Activated naive CD8-positive, alpha-beta T cell treated with anti-CD3 and anti-CD28 coated beads for 36 hours (primary cell): ENCODE data around the gene RPL27A. TPM values are rescaled to one million over a fixed set of nuclear protein-coding genes. Genes with fewer than 3 reads are reported as not detected.

Experiments used
- DNase-seq: peaks from one replicate; pipeline ENCODE4 v3.0.0; 2021
- H3K27ac Mint-ChIP-seq: one replicate; pipeline ENCODE4 v1.8.0; 2022; ENCODE audit warnings: mild to moderate bottlenecking, moderate library complexity, mixed read lengths
- H3K27me3 Mint-ChIP-seq: one replicate; pipeline ENCODE4 v1.8.0; 2022; ENCODE audit warnings: mild to moderate bottlenecking, mixed read lengths
- H3K36me3 Mint-ChIP-seq: one replicate; pipeline ENCODE4 v1.8.0; 2021; ENCODE audit warnings: mild to moderate bottlenecking, mixed read lengths
- H3K4me1 Mint-ChIP-seq: one replicate; pipeline ENCODE4 v1.8.0; 2021; ENCODE audit warnings: mixed read lengths
- H3K4me3 Mint-ChIP-seq: one replicate; pipeline ENCODE4 v1.8.0; 2022; ENCODE audit warnings: mild to moderate bottlenecking, moderate library complexity, mixed read lengths
- H3K9me3 Mint-ChIP-seq: one replicate; pipeline ENCODE4 v1.8.0; 2022; ENCODE audit warnings: mixed read lengths
- total RNA-seq, 2 experiments: library from RNA; stranded (reverse); gene quantifications; one replicate each; pipeline ENCODE4 v1.2.3, GENCODE V29; 2021

The RPL27A gene
- total RNA-seq, result 1,000 to 10,000 TPM; 1,128 to 1,154 TPM

DNA sequence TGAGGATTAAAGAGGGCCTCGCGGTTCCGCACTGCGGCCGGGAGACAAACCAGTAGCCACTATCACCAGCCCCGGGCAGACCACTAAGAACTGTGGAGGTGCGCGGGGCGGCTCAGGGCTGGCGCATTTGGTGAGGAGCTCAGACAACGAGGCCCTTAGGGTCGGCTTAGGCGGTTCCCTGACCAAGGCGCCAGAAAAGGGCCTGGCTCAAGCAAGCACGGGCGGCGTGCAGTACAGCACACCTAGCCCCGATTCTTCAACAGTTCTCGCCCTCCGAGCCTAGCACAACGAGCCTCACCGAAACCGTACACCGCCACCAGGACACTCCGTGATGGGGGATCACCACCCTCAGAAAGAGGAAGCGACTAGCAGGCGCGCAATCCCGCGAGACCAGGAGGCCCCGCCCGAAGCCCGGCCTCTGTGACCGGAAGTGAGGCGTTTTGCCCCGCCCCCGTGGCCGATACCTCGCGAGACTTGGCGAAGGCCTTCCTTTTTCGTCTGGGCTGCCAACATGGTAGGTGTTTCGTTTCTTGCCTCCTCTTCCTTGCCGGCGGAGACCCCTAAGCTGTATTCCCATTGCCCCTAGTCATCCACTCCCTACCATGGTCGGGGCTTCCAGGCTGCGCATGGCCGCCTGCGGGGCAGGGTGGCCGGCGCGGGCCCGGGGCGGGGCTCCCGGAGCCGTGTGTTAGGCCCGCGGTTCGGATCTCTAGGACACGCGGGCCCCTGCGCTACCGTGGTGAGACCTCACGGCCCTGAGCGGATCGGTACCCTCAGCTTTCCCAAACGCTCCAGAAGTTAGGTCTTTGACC, at the start of gene RPL27A, which contains the start of gene TRIM66:
TSS of gene RPL27A (plus strand) at position 490 of the 812 bp plus-strand sequence. CDS start at position 512, 22 bp downstream.
TSS of gene TRIM66 (minus strand) at position 363 of the 812 bp plus-strand sequence. CDS start 10,391 bp downstream, outside the sequence.
- Mint-ChIP-seq H3K4me1 (peaks cover 50% of the 10 kb centered on the region), H3K4me3 (peak within 1 kb of the TSS; percentile 96), H3K27me3 (no peaks in the 10 kb centered on the region), H3K27ac (peak within 1 kb of the TSS; percentile 98), H3K36me3 (peaks cover 85% of the 10 kb centered on the region), H3K9me3 (peaks cover 4% of the 10 kb centered on the region)
- DNase-seq, result peak; percentile 98

DNA sequence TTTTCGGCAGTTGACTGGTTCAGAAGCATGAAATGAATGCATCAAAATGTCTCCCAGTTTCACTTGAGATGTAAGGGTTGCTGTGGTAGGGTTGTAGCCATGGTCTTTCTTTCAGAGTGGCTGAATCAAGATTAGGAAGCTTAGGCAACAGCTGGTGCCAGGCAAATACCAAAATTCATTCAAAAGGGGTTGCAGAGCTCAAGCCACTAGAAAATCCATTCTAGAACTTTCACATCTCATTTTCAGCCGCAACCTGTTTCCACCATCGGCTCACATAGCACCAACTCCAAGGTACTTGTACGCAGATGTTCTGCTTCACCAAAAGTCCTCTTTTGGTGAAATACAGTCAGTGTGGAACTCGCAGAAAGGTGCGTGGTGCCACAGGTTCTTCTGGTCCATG, 48.1 kb upstream of the RPL27A start:
- no peak overlapping the region for H3K4me3 Mint-ChIP-seq
- H3K36me3 Mint-ChIP-seq, result peaks cover 42% of the 10 kb centered on the region
- no peak overlapping the region for H3K27ac Mint-ChIP-seq
- H3K4me1 Mint-ChIP-seq, result no peaks in the 10 kb centered on the region
- H3K27me3 Mint-ChIP-seq, result no peaks in the 10 kb centered on the region
- DNase-seq, result no peak
- peaks cover 6% of the 10 kb centered on the region for H3K9me3 Mint-ChIP-seq

DNA sequence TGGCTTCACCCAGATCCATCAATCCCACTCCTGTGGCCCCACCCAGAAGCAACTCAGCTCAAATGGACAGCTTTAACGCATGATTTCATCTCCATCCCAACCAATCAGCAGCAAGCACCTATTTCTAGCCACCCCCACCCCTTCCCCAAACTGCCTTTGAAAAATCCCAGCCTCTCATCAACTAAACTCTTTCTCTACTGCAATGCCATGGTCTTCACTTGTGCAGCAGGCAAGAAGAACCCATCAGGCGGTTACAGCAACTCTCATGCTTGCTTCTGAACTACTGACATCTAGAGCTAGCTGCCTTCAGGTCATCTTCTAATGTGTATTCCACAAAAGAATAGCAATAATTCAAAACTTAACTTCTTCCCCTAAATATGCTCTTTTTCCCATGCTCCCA, 46.5 kb upstream of the RPL27A start:
- no peaks in the 10 kb centered on the region for H3K27me3 Mint-ChIP-seq
- no peak overlapping the region for H3K4me3 Mint-ChIP-seq
- DNase-seq, result no peak
- peaks cover 46% of the 10 kb centered on the region for H3K36me3 Mint-ChIP-seq
- H3K9me3 Mint-ChIP-seq, result peaks cover 6% of the 10 kb centered on the region
- H3K4me1 Mint-ChIP-seq, result peaks cover 1% of the 10 kb centered on the region
- no peak overlapping the region for H3K27ac Mint-ChIP-seq

DNA sequence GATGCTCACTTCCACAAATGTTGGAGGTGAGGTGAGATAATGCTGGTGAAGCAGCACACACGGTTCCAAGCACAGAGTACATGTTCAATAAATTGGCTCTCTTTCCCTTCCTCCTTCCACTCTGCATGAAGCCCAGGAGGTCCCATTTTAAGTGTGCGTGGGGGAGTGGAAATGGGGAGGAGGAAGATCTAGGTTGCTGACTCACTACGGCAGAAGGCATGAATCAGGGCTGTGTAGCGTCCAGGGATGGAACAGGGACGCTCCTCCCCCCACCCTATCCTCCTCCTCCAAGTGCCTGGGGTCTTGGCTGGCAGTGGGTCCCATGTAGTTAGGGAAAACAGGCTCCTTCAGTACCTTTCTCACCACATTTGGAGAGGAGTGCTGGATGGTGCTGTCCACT, 44.3 kb upstream of the RPL27A start:
- Mint-ChIP-seq H3K4me3 (no peak overlapping the region), H3K36me3 (peaks cover 52% of the 10 kb centered on the region), H3K4me1 (peaks cover 11% of the 10 kb centered on the region), H3K9me3 (peaks cover 6% of the 10 kb centered on the region), H3K27me3 (no peaks in the 10 kb centered on the region), H3K27ac (no peak overlapping the region)
- no peak for DNase-seq

DNA sequence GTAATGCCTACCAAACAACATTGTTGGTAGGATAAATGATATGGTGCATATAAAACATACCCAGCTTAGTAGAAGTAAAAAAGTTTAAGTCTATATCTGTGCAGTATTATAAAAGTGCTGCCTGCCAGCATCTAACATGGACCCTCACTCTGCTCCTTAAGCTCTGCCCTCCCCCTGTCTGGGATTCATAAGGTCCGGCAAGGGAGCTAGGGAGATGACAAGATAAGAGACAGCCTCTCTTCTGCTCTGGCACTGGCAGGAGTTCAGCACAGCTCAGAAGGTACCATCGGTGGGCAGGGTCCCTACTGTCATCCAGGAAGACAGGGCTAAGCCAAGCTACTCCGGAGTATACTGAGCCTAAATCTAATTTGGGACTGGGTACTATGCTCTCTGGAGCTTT, 42.9 kb upstream of the RPL27A start:
- H3K9me3 Mint-ChIP-seq, result peaks cover 6% of the 10 kb centered on the region
- H3K36me3 Mint-ChIP-seq, result peaks cover 52% of the 10 kb centered on the region
- H3K4me1 Mint-ChIP-seq, result peaks cover 11% of the 10 kb centered on the region
- H3K27me3 Mint-ChIP-seq, result no peaks in the 10 kb centered on the region
- DNase-seq, result no peak
- no peak overlapping the region for H3K4me3 Mint-ChIP-seq
- H3K27ac Mint-ChIP-seq, result no peak overlapping the region

DNA sequence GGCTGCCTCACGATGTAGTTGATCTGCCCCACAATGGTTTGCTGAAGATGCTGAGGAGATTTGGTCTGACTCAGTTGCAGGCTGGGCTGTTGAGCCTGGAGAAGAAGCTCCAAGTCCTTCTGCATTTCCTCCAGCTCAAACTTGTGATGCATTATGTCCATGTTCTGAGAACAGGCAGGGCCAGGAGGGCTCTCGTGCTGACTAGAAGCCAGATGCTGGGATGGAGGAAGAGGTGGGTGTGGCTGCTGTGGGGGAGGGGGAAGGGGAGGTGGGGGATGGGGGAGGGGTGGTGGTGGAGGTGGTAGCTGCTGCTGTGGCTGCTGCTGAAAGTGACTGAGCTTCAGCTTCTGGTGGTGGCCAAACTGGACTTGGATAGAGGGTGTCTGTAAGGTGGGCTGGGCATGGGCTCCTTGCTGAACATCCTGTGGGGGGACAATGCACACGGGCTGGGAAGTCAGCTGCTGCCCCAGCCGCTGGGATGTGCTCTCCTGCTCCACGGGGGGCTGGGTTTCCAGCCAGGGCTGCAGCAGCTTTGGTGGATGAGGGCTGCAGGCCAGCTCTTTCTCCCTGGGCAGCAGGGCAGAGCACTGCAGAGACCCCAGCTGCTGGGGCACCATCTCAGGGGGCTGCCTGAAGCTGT, 42.2 kb upstream of the RPL27A start:
- H3K9me3 Mint-ChIP-seq, result peaks cover 6% of the 10 kb centered on the region
- no peaks in the 10 kb centered on the region for H3K27me3 Mint-ChIP-seq
- no peak for DNase-seq
- no peak overlapping the region for H3K4me3 Mint-ChIP-seq
- no peak overlapping the region for H3K27ac Mint-ChIP-seq
- H3K4me1 Mint-ChIP-seq, result peaks cover 11% of the 10 kb centered on the region
- peaks cover 52% of the 10 kb centered on the region for H3K36me3 Mint-ChIP-seq

DNA sequence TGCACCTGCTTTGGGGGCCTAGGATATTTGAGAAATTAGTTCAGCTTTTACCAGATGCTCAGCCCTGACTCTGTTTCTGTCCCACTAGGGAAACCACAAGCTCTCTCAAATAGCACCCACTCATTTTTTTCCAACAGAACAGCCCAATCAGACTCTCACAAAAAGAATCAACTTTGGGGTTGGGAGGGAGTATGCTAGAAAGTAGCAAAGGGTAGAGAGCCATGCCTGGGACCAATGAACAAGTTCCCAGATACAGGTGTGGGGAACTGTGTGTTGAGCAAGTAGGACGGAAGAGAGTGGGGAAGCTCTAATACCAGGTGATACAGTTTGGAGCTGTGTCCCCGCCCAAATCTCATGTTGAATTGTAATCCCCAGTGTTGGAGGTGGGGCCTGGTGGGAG, 41.3 kb upstream of the RPL27A start:
- H3K4me3 Mint-ChIP-seq, result no peak overlapping the region
- peaks cover 45% of the 10 kb centered on the region for H3K36me3 Mint-ChIP-seq
- H3K27me3 Mint-ChIP-seq, result no peaks in the 10 kb centered on the region
- H3K9me3 Mint-ChIP-seq, result peaks cover 6% of the 10 kb centered on the region
- peak; percentile 3 for DNase-seq
- peaks cover 11% of the 10 kb centered on the region for H3K4me1 Mint-ChIP-seq
- H3K27ac Mint-ChIP-seq, result peak overlapping the region; percentile 50

DNA sequence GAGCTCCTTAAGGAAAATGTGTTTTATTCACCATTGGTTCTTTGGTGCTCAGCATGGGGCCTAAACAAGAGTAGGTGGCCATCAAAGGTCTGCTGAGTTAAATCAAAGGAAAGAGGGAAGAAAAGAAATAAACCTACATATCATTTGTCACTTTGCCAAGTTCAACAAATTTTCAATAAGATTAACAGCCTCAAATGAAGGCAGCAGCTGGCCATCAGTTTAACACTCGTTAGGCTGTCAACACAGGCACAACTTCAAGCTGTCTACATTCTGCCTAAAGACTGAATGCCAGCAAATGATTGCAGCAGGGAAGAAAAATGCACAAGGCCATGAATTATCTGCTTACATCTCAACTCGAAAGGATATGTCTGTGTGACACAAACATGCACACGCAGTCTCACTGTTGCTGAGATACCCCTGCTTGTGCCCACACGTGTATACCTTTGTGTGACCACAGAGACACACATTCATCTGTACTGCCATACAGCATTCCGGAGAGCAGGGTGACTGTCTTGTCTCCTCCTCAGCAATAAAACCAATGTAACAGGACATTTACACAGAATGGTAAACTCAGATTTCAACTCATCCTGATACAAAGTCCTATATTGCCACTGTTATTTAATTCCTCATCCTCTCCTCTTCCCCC, 40.3 kb upstream of the RPL27A start:
- Mint-ChIP-seq H3K9me3 (no peaks in the 10 kb centered on the region), H3K27ac (no peak overlapping the region), H3K36me3 (peaks cover 43% of the 10 kb centered on the region), H3K27me3 (no peaks in the 10 kb centered on the region), H3K4me1 (peaks cover 11% of the 10 kb centered on the region), H3K4me3 (no peak overlapping the region)
- no peak for DNase-seq

DNA sequence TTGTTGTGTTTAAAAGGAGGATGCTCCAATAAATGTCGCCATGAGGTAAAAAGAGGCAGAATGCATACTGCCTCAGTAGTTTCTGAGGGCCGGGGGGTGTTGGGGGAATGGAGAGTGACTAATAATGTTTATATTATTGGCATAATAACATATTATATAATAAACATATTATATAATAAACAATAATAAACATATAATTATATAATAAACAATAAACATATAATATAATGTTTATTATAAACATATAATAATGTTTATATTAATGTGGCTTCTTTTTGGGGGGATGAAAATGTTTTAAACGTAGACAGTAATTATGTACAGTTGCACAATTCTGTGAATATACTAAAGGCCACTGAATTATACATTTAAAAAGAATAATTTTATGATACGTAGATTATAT, 35.7 kb upstream of the RPL27A start:
- H3K9me3 Mint-ChIP-seq, result no peaks in the 10 kb centered on the region
- H3K4me1 Mint-ChIP-seq, result peaks cover 2% of the 10 kb centered on the region
- no peaks in the 10 kb centered on the region for H3K27me3 Mint-ChIP-seq
- no peak for DNase-seq
- H3K4me3 Mint-ChIP-seq, result no peak overlapping the region
- peaks cover 26% of the 10 kb centered on the region for H3K36me3 Mint-ChIP-seq
- H3K27ac Mint-ChIP-seq, result no peak overlapping the region

DNA sequence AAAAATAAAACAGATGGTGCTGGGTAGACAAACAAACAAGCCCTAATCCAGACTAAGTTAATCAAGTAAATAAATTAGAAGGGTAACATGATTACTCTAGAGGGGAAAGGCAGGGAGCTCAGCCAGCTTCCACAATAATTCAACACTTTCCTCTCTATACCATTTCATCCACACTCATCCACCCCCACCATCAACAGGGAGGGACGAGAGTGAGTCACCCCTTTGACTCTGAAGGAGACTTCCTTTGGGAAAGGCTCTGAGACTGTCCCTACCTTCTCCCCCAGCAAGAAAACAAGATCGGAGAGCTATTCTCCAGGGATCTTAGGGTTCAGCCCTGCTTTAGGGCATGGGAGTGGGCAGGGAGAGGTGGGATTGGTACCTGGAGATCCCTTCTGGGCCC, 33.2 kb upstream of the RPL27A start:
- Mint-ChIP-seq H3K4me1 (no peaks in the 10 kb centered on the region), H3K36me3 (peaks cover 24% of the 10 kb centered on the region), H3K27me3 (no peaks in the 10 kb centered on the region), H3K9me3 (no peaks in the 10 kb centered on the region), H3K27ac (no peak overlapping the region), H3K4me3 (no peak overlapping the region)
- no peak for DNase-seq

DNA sequence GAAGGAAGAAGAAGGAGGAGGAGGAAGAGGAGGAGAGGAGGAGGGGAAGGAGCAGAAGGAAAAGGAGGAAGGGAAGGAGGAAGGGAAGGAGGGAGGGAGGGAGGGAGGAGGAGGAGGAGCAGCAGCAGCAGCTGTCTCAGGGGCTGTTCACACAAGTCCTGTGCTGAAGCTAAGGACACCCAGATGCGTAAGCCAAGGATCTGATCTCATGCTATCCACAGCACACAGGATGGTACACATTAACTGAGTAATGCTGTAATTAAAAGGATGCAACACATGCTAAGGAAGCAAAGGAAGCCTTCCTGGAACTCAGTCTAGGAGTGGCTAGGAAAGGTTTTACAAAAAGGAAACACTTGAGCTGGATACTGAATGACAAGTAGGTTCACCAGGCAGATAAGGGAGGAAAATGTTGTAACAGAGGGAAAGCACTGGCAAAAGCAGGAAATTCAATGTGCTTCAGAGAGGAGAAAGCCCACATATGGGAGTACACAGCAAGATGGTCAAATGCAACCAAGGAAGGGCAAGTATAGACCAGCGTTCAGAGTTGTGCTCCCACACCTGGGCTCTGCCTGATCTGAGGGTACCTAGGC, 32.1 kb upstream of the RPL27A start:
- H3K4me3 Mint-ChIP-seq, result no peak overlapping the region
- peaks cover 25% of the 10 kb centered on the region for H3K36me3 Mint-ChIP-seq
- H3K27me3 Mint-ChIP-seq, result no peaks in the 10 kb centered on the region
- H3K9me3 Mint-ChIP-seq, result no peaks in the 10 kb centered on the region
- DNase-seq, result no peak
- H3K27ac Mint-ChIP-seq, result no peak overlapping the region
- H3K4me1 Mint-ChIP-seq, result no peaks in the 10 kb centered on the region

DNA sequence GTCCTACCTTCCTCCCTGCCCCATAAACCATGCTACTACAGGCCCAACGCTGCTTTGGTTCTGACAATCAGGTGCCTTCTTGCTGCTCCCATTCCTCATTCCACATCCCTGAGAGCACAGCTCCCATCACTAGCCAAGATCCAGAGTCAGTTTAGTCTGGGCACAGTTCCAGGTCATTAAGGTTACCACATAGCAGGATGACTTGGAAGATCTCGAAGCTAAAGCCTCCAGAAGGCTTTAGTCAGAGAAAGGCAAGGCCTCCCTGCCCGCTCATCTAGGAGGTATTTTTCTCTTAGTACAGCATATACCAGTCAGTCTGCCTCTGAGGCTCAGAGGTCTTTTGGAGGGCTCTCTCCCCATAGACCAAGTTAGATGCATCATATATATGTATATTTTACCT, 30.5 kb upstream of the RPL27A start:
- peaks cover 20% of the 10 kb centered on the region for H3K36me3 Mint-ChIP-seq
- no peaks in the 10 kb centered on the region for H3K27me3 Mint-ChIP-seq
- DNase-seq, result no peak
- no peak overlapping the region for H3K27ac Mint-ChIP-seq
- H3K4me1 Mint-ChIP-seq, result no peaks in the 10 kb centered on the region
- no peak overlapping the region for H3K4me3 Mint-ChIP-seq
- no peaks in the 10 kb centered on the region for H3K9me3 Mint-ChIP-seq

DNA sequence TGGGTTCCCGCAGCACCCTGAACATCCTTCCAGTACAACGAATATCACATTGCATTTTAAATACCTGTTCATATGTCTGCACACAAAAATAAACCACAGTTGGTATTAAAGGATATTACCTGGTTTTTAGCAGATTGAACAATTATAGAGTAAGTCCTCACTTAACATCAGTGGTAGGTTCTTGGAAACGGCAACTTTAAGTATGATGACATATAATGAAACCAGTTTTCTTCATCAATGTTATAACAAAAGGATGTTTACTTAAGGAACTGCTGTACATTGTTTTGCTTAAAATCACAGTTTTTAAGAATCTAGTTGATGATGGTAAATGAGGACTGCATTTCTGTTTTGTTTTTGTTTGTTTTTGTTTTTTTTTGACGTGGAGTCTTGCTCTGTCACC, 28.1 kb upstream of the RPL27A start:
- H3K4me1 Mint-ChIP-seq, result no peaks in the 10 kb centered on the region
- H3K36me3 Mint-ChIP-seq, result peaks cover 13% of the 10 kb centered on the region
- no peaks in the 10 kb centered on the region for H3K9me3 Mint-ChIP-seq
- no peak for DNase-seq
- H3K4me3 Mint-ChIP-seq, result no peak overlapping the region
- no peak overlapping the region for H3K27ac Mint-ChIP-seq
- no peaks in the 10 kb centered on the region for H3K27me3 Mint-ChIP-seq

DNA sequence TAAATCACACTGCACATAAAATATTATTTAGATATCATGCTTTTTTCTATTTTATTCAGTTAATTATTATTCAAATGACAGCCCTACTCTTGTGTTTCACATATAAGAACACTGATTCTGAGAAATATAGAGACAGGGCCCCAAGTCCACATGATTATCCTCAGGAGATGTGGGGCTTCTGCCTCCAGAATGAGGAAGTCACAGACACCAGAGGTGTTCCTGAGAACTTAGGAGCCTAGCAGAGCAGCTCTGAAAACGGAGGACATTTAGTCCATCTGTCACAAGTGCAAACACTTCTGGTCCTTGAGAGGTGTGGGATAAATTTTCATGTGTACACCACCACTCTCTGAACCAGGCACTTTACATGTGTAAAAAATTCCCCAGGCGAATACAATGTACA, 26.3 kb upstream of the RPL27A start:
- no peak overlapping the region for H3K4me3 Mint-ChIP-seq
- no peaks in the 10 kb centered on the region for H3K4me1 Mint-ChIP-seq
- H3K27me3 Mint-ChIP-seq, result no peaks in the 10 kb centered on the region
- no peaks in the 10 kb centered on the region for H3K9me3 Mint-ChIP-seq
- H3K27ac Mint-ChIP-seq, result no peak overlapping the region
- H3K36me3 Mint-ChIP-seq, result peaks cover 11% of the 10 kb centered on the region
- DNase-seq, result no peak
